ENCODE data around the gene ADGRB2.

ADGRB2 gene

DNA sequence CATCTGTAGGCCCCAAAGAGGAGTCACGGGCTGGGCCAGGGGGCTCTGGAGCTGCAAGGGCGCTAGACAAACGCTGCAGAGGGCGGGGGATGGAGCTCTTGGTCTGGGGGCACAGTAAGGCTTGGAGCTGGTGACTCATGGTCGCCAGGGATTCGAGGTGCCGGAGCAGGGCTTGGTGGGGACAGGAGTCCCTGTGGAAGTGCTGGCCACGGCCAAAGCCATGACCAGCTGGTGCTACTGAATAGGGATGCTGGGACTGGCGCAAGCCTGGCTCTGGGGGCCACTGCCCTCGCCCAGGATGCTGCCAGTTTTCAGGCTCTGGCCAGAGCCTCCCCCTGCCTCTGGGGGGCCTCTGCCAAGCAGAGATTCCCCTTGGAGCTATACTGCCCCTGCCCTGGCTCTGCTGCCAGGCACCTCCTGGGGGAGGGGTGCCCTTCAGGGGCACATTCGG, 26.5 kb upstream of the ADGRB2 start:
- peak; percentile 5 for DNase-seq
- H3K27me3 ChIP-seq (ENCODE audit: insufficient read depth, low read depth, severe bottlenecking): no peaks in the 10 kb centered on the region
- TF ChIP-seq, protein P1, sequence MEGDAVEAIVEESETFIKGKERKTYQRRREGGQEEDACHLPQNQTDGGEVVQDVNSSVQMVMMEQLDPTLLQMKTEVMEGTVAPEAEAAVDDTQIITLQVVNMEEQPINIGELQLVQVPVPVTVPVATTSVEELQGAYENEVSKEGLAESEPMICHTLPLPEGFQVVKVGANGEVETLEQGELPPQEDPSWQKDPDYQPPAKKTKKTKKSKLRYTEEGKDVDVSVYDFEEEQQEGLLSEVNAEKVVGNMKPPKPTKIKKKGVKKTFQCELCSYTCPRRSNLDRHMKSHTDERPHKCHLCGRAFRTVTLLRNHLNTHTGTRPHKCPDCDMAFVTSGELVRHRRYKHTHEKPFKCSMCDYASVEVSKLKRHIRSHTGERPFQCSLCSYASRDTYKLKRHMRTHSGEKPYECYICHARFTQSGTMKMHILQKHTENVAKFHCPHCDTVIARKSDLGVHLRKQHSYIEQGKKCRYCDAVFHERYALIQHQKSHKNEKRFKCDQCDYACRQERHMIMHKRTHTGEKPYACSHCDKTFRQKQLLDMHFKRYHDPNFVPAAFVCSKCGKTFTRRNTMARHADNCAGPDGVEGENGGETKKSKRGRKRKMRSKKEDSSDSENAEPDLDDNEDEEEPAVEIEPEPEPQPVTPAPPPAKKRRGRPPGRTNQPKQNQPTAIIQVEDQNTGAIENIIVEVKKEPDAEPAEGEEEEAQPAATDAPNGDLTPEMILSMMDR (IDR thresholded peaks at IDR 0.05; ENCODE audit: low read depth, low read length): no peak
- no peaks in the 10 kb centered on the region for H3K9me3 ChIP-seq (ENCODE audit: severe bottlenecking)
- no peak overlapping the region for H3K4me3 ChIP-seq (ENCODE audit: low read depth, low read length)
- no peak overlapping the region for H3K27ac ChIP-seq
- no peaks in the 10 kb centered on the region for H3K36me3 ChIP-seq

DNA sequence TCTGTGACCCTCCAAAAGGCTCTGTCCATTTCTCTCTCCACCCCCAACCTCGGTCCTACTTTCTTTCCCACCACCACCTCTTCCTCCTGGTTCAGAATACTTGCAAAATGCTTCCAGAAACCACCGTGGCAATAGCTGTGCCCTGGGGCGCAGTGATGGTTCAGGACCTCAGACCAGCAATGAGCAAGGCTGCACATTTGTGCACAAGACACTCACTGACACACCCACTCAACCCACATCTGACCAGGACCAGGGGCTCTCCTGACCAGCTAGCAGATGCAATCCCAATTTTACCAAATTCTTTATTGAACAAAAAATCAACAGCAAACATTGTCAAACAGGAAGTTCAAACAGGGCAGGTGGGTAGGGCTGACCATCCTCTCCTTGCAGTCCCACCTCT, 26.0 kb upstream of the ADGRB2 start:
- Histone ChIP-seq H3K9me3 (ENCODE audit: severe bottlenecking) (no peaks in the 10 kb centered on the region), H3K36me3 (no peaks in the 10 kb centered on the region), H3K27ac (no peak overlapping the region), H3K4me3 (ENCODE audit: low read depth, low read length) (no peak overlapping the region), H3K27me3 (ENCODE audit: insufficient read depth, low read depth, severe bottlenecking) (no peaks in the 10 kb centered on the region)
- DNase-seq: peak; percentile 1
- TF ChIP-seq, protein P1 (IDR thresholded peaks at IDR 0.05; ENCODE audit: low read depth, low read length): no peak

DNA sequence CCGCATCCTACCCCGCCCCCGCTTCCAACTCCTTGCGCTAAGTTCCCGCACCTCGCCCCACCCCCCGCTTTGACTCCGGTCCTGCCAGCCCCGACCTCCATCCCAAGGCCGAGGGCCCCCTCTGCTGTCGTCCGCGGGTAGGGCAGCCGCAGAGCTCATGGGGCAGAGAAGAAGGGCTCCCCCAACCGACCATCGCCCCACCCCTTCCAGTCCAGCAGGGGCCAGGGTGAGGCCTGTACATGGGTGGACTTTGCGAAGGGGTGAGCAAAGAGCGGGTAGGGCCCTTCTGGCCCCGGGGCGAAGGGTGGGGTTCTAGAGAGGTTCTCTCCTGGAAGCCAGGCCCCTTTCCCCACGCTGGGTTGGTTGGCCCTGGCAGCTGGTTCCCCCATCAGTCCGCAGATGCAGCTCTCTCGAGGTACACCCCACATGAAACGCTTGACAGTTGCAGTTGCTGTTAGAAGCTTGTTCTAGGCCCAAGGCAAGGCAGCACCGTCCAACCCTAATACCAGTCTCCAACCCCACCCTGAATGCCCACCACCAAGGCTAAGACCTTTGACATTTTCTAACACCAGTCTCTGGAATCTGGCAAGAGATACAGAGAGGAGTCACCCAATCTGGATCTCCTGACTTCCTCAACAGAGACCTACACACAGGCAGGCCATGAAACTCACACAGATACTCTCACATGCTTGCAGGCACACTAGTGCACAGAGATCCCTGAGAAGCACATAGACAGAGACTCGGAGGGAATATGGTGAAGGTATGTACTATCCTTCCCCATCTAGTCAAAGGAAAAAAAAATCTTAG, 25.3 kb upstream of the ADGRB2 start:
- Histone ChIP-seq H3K9me3 (ENCODE audit: severe bottlenecking) (no peaks in the 10 kb centered on the region), H3K36me3 (no peaks in the 10 kb centered on the region), H3K27me3 (ENCODE audit: insufficient read depth, low read depth, severe bottlenecking) (no peaks in the 10 kb centered on the region), H3K27ac (no peak overlapping the region), H3K4me3 (ENCODE audit: low read depth, low read length) (peak overlapping the region; percentile 87)
- TF ChIP-seq, protein P1 (IDR thresholded peaks at IDR 0.05; ENCODE audit: low read depth, low read length): peak; percentile 93
- DNase-seq: peak; percentile 98

DNA sequence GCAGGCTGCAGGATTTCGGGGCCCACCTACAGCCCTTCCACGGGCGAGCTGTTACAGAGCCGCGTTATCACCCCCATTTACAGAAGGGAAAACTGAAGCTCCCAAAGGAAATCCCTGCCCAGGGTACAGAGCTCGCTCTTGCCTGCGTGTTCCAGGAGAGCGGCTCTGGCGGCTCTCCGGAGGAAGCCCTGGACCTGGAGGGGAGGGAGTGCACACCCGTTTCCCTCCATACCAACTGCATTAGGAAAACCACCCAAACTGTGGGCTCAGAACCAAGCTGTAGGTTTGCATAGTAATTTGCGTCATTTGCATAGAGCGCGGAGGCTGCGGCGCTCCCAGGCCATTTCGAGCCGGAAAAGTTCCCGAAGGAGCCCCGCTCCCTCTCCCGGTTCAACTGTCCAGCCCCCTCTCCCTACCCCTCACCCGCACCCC, 24.7 kb upstream of the ADGRB2 start:
- TF ChIP-seq, protein P1 (IDR thresholded peaks at IDR 0.05; ENCODE audit: low read depth, low read length): no peak
- Histone ChIP-seq H3K36me3 (no peaks in the 10 kb centered on the region), H3K9me3 (ENCODE audit: severe bottlenecking) (no peaks in the 10 kb centered on the region), H3K4me3 (ENCODE audit: low read depth, low read length) (peak overlapping the region; percentile 87), H3K27ac (peak overlapping the region; percentile 80), H3K27me3 (ENCODE audit: insufficient read depth, low read depth, severe bottlenecking) (no peaks in the 10 kb centered on the region)
- peak; percentile 23 for DNase-seq

DNA sequence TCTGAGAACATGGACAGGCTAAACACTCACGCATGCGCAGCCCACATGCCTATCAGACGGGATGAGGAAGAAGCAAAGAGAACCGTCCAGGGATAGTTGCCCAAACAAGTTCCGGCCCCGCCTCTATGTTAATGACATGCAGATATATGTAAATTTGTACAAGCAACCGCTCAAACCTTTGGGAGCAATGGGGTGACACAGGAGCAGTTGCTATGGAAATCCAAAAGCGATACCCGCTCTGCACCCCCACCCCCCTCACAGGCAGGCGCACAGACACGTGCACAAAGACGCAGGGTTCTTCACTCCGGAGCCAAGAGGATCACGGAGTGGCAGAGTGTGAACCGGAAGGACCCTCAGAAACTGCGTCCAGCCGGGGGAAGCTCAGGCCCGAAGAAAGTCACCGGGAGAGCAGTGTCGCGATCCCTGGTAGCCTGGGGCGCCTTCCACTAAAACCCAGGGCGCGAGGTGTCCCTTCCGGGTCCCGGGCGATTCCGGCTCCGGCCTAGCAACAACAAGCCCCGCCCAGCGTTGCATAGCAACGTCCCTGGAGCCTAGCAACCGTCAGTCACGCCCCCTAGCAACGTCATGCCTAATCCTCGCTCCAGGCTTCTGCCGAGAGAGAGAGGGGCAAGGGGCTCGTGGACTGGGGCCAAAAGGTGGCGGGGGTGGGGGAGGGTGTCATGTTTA, 24.1 kb upstream of the ADGRB2 start:
- Histone ChIP-seq H3K27ac (peak overlapping the region; percentile 80), H3K36me3 (no peaks in the 10 kb centered on the region), H3K9me3 (ENCODE audit: severe bottlenecking) (no peaks in the 10 kb centered on the region), H3K27me3 (ENCODE audit: insufficient read depth, low read depth, severe bottlenecking) (no peaks in the 10 kb centered on the region), H3K4me3 (ENCODE audit: low read depth, low read length) (peak overlapping the region; percentile 87)
- peak; percentile 95 for DNase-seq
- TF ChIP-seq, protein P1 (IDR thresholded peaks at IDR 0.05; ENCODE audit: low read depth, low read length): no peak
